Glutamatergic neuron (in vitro differentiated cells): ENCODE data around the gene PARP8. TPM values are rescaled to one million over a fixed set of nuclear protein-coding genes. Genes with fewer than 3 reads are reported as not detected.
"Not testable (repeated sequence)": the region's sequence is repeated elsewhere in the genome, so short reads cannot be mapped to it uniquely, and the experiment has no call there.

ENCODE experiments used
- DNase-seq: peaks from one replicate; pipeline ENCODE4 v3.0.0; 2022
- H3K27ac Mint-ChIP-seq: one replicate; pipeline ENCODE4 v1.8.0; 2020; ENCODE audit warnings: mild to moderate bottlenecking, mixed read lengths, inconsistent platforms; ENCODE audit not compliant: unreplicated experiment
- H3K27me3 Mint-ChIP-seq: one replicate; pipeline ENCODE4 v1.8.0; 2020; ENCODE audit warnings: mild to moderate bottlenecking, moderate library complexity, mixed read lengths, inconsistent platforms; ENCODE audit not compliant: unreplicated experiment
- H3K36me3 Mint-ChIP-seq: one replicate; pipeline ENCODE4 v1.8.0; 2020; ENCODE audit warnings: mild to moderate bottlenecking, mixed read lengths, inconsistent platforms; ENCODE audit not compliant: unreplicated experiment
- H3K4me1 Mint-ChIP-seq: one replicate; pipeline ENCODE4 v1.8.0; 2020; ENCODE audit warnings: mild to moderate bottlenecking, low read depth, mixed read lengths, inconsistent platforms; ENCODE audit not compliant: unreplicated experiment
- H3K4me3 Mint-ChIP-seq: one replicate; pipeline ENCODE4 v1.8.0; 2020; ENCODE audit warnings: mild to moderate bottlenecking, mixed read lengths, inconsistent platforms; ENCODE audit not compliant: unreplicated experiment
- H3K9me3 Mint-ChIP-seq: one replicate; pipeline ENCODE4 v1.8.0; 2020; ENCODE audit warnings: mild to moderate bottlenecking, moderate library complexity, mixed read lengths, inconsistent platforms; ENCODE audit not compliant: unreplicated experiment
- CTCF ChIP-seq: fragments of 200-600 bp; sonication (generic); IDR thresholded peaks from one replicate; pipeline ENCODE4 v1.5.0; 2021; ENCODE audit not compliant: partially characterized antibody, unreplicated experiment
- long read RNA-seq: library from polyadenylated mRNA; unstranded; transcript quantifications from one replicate; pipeline ENCODE4 v2.0.0, GENCODE V29; 2020; ENCODE audit not compliant: unreplicated experiment
- total RNA-seq: library from RNA; stranded (reverse); fragmentation: NEBNext Ultra II Directional; extraction: Animal tissue kit (Norgen Biotek cat#: 25700); gene quantifications from one replicate; pipeline ENCODE4 v1.2.1, GENCODE V29; 2021; ENCODE audit not compliant: unreplicated experiment

Gene PARP8
- total RNA-seq, result 11.3 TPM
- long read RNA-seq, partial matches to known transcripts, result 2 of 2 reads
- long read RNA-seq, other reads (novel, unspliced or antisense), result 0 of 2 reads

GRCh38 chr5:50666261-50667022 is at the start of gene PARP8:
PARP8 (plus strand) TSS chr5:50666637; CDS start chr5:50667096, 459 bp downstream.
- peaks cover 2% of the 10 kb centered on the region for H3K27me3 Mint-ChIP-seq
- peak within 1 kb of the TSS; percentile 90 for H3K4me3 Mint-ChIP-seq
- no peak for TF ChIP-seq CTCF
- H3K27ac Mint-ChIP-seq, result peak within 1 kb of the TSS; percentile 62
- peak; percentile 53 for DNase-seq
- no peaks in the 10 kb centered on the region for H3K4me1 Mint-ChIP-seq
- H3K36me3 Mint-ChIP-seq, result no peaks in the 10 kb centered on the region
- peaks cover 10% of the 10 kb centered on the region for H3K9me3 Mint-ChIP-seq

GRCh38 chr5:50623666-50624065 is 42.8 kb upstream of the PARP8 start:
- H3K4me3 Mint-ChIP-seq, result no peak overlapping the region
- no peaks in the 10 kb centered on the region for H3K27me3 Mint-ChIP-seq
- no peak overlapping the region for H3K27ac Mint-ChIP-seq
- no peaks in the 10 kb centered on the region for H3K36me3 Mint-ChIP-seq
- H3K4me1 Mint-ChIP-seq, result no peaks in the 10 kb centered on the region
- peaks cover 3% of the 10 kb centered on the region for H3K9me3 Mint-ChIP-seq
- TF ChIP-seq CTCF, result no peak
- DNase-seq, result no peak

- not testable (repeated sequence) for DNase-seq, H3K36me3 Mint-ChIP-seq, H3K4me3 Mint-ChIP-seq, H3K27me3 Mint-ChIP-seq, H3K27ac Mint-ChIP-seq, H3K9me3 Mint-ChIP-seq, H3K4me1 Mint-ChIP-seq
These were observed 31.6 kb upstream of the PARP8 start for GRCh38 chr5:50634866-50635265.

GRCh38 chr5:50637576-50637975 is 28.9 kb upstream of the PARP8 start:
- H3K4me1 Mint-ChIP-seq, H3K27me3 Mint-ChIP-seq, H3K27ac Mint-ChIP-seq, DNase-seq, H3K36me3 Mint-ChIP-seq, H3K9me3 Mint-ChIP-seq, H3K4me3 Mint-ChIP-seq: not testable (repeated sequence)

- H3K36me3 Mint-ChIP-seq, result no peaks in the 10 kb centered on the region
These were observed 19.8 kb upstream of the PARP8 start for GRCh38 chr5:50646591-50646990.

More at GRCh38 chr5:50646591-50646990, 19.8 kb upstream of the PARP8 start:
- H3K27me3 Mint-ChIP-seq, result peaks cover 3% of the 10 kb centered on the region
- H3K4me1 Mint-ChIP-seq, result no peaks in the 10 kb centered on the region
- DNase-seq, result no peak
- no peak for TF ChIP-seq CTCF
- no peaks in the 10 kb centered on the region for H3K9me3 Mint-ChIP-seq
- H3K4me3 Mint-ChIP-seq, result no peak overlapping the region
- H3K27ac Mint-ChIP-seq, result no peak overlapping the region
